ENCODE results near the gene ARMC12. TPM values are rescaled to one million over a fixed set of nuclear protein-coding genes. Genes with fewer than 3 reads are reported as not detected.

The ARMC12 gene
- total and polyA plus RNA-seq, 10 of the 15 experiments (the other 5 are each of a cell fraction or from before 2014, with no cell fraction given), result 0.10 to 1.6 (median 0.62) TPM

- 0 out of 2 replicates have a peak, but pooled peaks have one; percentile 18 for TF ChIP-seq ZBTB40 (IDR thresholded peaks at IDR 0.05; ENCODE audit: borderline replicate concordance)
- peak; percentile 17; the same call in 1 of the 2 replicates for TF ChIP-seq EED (IDR thresholded peaks at IDR 0.05; ENCODE audit: low read depth)
- TF ChIP-seq USF1 (IDR thresholded peaks at IDR 0.05; ENCODE audit: borderline replicate concordance, extremely low read length, insufficient read depth, low read depth, low read length), result peak; percentile 82
- no peak for TF ChIP-seq ETV6 (conservative IDR thresholded peaks at IDR 0.05 in 1 of 2, IDR thresholded peaks at IDR 0.05 in 1 of 2; ENCODE audit: borderline replicate concordance in 1 of 2, low read depth in 1 of 2)
- no peak for TF ChIP-seq TCF7 (IDR thresholded peaks at IDR 0.05; ENCODE audit: borderline replicate concordance)
- no peak for TF ChIP-seq BCL11A (IDR thresholded peaks at IDR 0.05; ENCODE audit: low read depth, low read length)
- TF ChIP-seq SREBF2 (IDR thresholded peaks at IDR 0.05; ENCODE audit: low read length), result no peak
- peak; percentile 36; the same call in 1 of the 2 replicates for TF ChIP-seq RELB (IDR thresholded peaks at IDR 0.05; ENCODE audit: low read depth)
- TF ChIP-seq IKZF2 (IDR thresholded peaks at IDR 0.05), result peak; percentile 28 to 36; a peak in 1 of 4 replicates
- TF ChIP-seq SMARCA5 (IDR thresholded peaks at IDR 0.05), result 0 out of 2 replicates have a peak, but pooled peaks have one; percentile 63
- no peak for TF ChIP-seq RCOR1 (conservative IDR thresholded peaks at IDR 0.05; ENCODE audit: low read depth, low read length)
- peak; percentile 57 to 90; a peak in 3 of 4 replicates for TF ChIP-seq BHLHE40 (IDR thresholded peaks at IDR 0.05; ENCODE audit: borderline replicate concordance in 1 of 2, low read depth in 2 of 2, low read length in 1 of 2)
- no peak for TF ChIP-seq SMC3 (IDR thresholded peaks at IDR 0.05; ENCODE audit: borderline replicate concordance, low read length)
- TF ChIP-seq RAD51 (IDR thresholded peaks at IDR 0.05), result peak; percentile 95
- TF ChIP-seq YY1 (IDR thresholded peaks at IDR 0.05; ENCODE audit: low read depth, low read length), result no peak
- TF ChIP-seq PRDM15 (CRISPR knock-in tag; IDR thresholded peaks at IDR 0.05), result 0 out of 2 replicates have a peak, but pooled peaks have one; percentile 31
These were observed 9.4 kb upstream of the ARMC12 start (continued) for GRCh38 chr6:35727231-35727934.

Measured in GM12878 (cell line).